K562 (cell line): Measurements from ENCODE around the gene PGAP3. TPM values are rescaled to one million over a fixed set of nuclear protein-coding genes. Genes with fewer than 3 reads are reported as not detected.
A peak's percentile ranks its signal among the peaks of the same experiment; 100 is the strongest.

Experiments
- CBX5 ChIP-seq: IDR thresholded peaks from 2 replicates; pipeline ENCODE4 v1.6.1; 2014; ENCODE audit warnings: low read depth, borderline replicate concordance
- CEBPB ChIP-seq: fragments of 450-650 bp; IDR thresholded peaks from 2 replicates; pipeline ENCODE4 v1.6.1; 2016; ENCODE audit warnings: missing genetic modification characterization, missing compliant biosample characterization
- HIVEP1 ChIP-seq: fragments of 250-450 bp; sonication (Bioruptor Pico); IDR thresholded peaks from 2 replicates; pipeline ENCODE4 v1.4.0; 2020; ENCODE audit warnings: mild to moderate bottlenecking
- MAFK ChIP-seq: IDR thresholded peaks from 2 replicates; pipeline ENCODE4 v1.6.1; 2011; ENCODE audit warnings: low read length, improper control_type of control experiment
- MCM5 ChIP-seq: fragments of 450-650 bp; IDR thresholded peaks from 2 replicates; pipeline ENCODE4 v1.6.1; 2016; ENCODE audit warnings: low read depth
- RBM22 ChIP-seq: fragments of 200-400 bp; formaldehyde crosslinking; IDR thresholded peaks from 2 replicates; pipeline ENCODE4 v1.6.1; 2018; ENCODE audit warnings: low read length, low read depth; ENCODE audit not compliant: poor library complexity, severe bottlenecking
- SAP30 ChIP-seq: fragments of 200-600 bp; sonication (generic); IDR thresholded peaks from 2 replicates; pipeline ENCODE4 v1.6.1; 2012; ENCODE audit warnings: borderline replicate concordance, low read depth, mild to moderate bottlenecking, moderate library complexity, low read length, control low read depth, inconsistent platforms; ENCODE audit not compliant: insufficient read depth, poor library complexity, severe bottlenecking
- SIX5 ChIP-seq, 2 experiments: IDR thresholded peaks; 2 replicates each; pipeline ENCODE4 v1.6.1; 2011; ENCODE audit warnings: low read length in 2 of 2, borderline replicate concordance in 1 of 2, low read depth in 1 of 2, mild to moderate bottlenecking in 1 of 2, moderate library complexity in 1 of 2; ENCODE audit not compliant: insufficient read depth in 1 of 2
- SMAD3 ChIP-seq: fragments of 450-650 bp; formaldehyde crosslinking; conservative IDR thresholded peaks from 2 replicates; pipeline ENCODE4 v1.4.0; 2020; ENCODE audit warnings: mild to moderate bottlenecking
- SRSF9 ChIP-seq: fragments of 200-400 bp; formaldehyde crosslinking; IDR thresholded peaks from 2 replicates; pipeline ENCODE4 v1.6.1; 2017; ENCODE audit warnings: low read depth, low read length, borderline replicate concordance
- STAT5A ChIP-seq: IDR thresholded peaks from 2 replicates; pipeline ENCODE4 v1.6.1; 2012; ENCODE audit warnings: low read length, inconsistent platforms, borderline replicate concordance
- U2AF1 ChIP-seq: fragments of 200-400 bp; formaldehyde crosslinking; optimal IDR thresholded peaks from 2 replicates; pipeline ENCODE3; 2017; ENCODE audit warnings: mild to moderate bottlenecking, low read depth, low read length, moderate library complexity
- XRCC4 ChIP-seq: IDR thresholded peaks from one replicate; pipeline ENCODE4 v1.6.1; 2011; ENCODE audit not compliant: insufficient read depth, insufficient read length; ENCODE audit errors: extremely low read depth
- ZNF12 ChIP-seq: sonication (generic); formaldehyde crosslinking; IDR thresholded peaks from 2 replicates; pipeline ENCODE4 v1.4.0; 2020; ENCODE audit warnings: mild to moderate bottlenecking, missing genetic modification reagents
- ZNF134 ChIP-seq: fragments of 250-450 bp; sonication (Bioruptor Pico); conservative IDR thresholded peaks from 2 replicates; pipeline ENCODE4 v1.4.0; 2020
- polyA plus RNA-seq, 8 experiments: library from polyadenylated mRNA; depleted of rRNA in 4 of 8; stranded (reverse) in 5 of 8; unstranded in 3 of 8; fragments of >200 nt; fragmentation: Nextera tagmentation in 2 of 8; fragmentation: Illumina TruSeq in 1 of 8; extraction: Ambion mirVana in 2 of 8; extraction: Trizol in 1 of 8; gene quantifications; 2 replicates each; pipeline versions ENCODE4 v1.2.1 to v1.2.3, GENCODE V29; 2011 to 2014; ENCODE audit warnings: inconsistent platforms in 1 of 8, missing spikeins in 1 of 8
- total RNA-seq, 7 experiments: library from RNA; depleted of rRNA in 6 of 7; stranded (reverse); fragments of >200 nt in 6 of 7; fragmentation: Illumina TruSeq in 2 of 7; extraction: Trizol in 2 of 7; gene quantifications; 2 replicates each; pipeline versions ENCODE4 v1.2.1 to v1.2.3, GENCODE V29; 2011 to 2021; ENCODE audit warnings: low replicate concordance in 1 of 7
- TF ChIP-seq, protein P1 (sequence below): fragments of 250-450 bp; sonication (Bioruptor Pico); IDR thresholded peaks from 2 replicates; pipeline ENCODE4 v1.4.0; 2020
- TF ChIP-seq, protein P2 (sequence below): sonication (generic); formaldehyde crosslinking; IDR thresholded peaks from 2 replicates; pipeline ENCODE4 v1.8.0; 2022; ENCODE audit warnings: mild to moderate bottlenecking, missing genetic modification reagents
- TF ChIP-seq, protein P3 (sequence below): fragments of 450-650 bp; formaldehyde crosslinking; IDR thresholded peaks from 2 replicates; pipeline ENCODE4 v1.4.0; 2022; ENCODE audit warnings: missing genetic modification characterization
- TF ChIP-seq, protein P4 (sequence below): fragments of 450-650 bp; IDR thresholded peaks from 2 replicates; pipeline ENCODE4 v1.7.1; 2018; ENCODE audit warnings: mild to moderate bottlenecking, low read depth; ENCODE audit not compliant: partially characterized antibody

PGAP3 gene
- total and polyA plus RNA-seq, 9 of the 15 experiments (the other 6 are each of a cell fraction or from before 2014, with no cell fraction given), result 0.38 to 9.4 (median 4.5) TPM

DNA sequence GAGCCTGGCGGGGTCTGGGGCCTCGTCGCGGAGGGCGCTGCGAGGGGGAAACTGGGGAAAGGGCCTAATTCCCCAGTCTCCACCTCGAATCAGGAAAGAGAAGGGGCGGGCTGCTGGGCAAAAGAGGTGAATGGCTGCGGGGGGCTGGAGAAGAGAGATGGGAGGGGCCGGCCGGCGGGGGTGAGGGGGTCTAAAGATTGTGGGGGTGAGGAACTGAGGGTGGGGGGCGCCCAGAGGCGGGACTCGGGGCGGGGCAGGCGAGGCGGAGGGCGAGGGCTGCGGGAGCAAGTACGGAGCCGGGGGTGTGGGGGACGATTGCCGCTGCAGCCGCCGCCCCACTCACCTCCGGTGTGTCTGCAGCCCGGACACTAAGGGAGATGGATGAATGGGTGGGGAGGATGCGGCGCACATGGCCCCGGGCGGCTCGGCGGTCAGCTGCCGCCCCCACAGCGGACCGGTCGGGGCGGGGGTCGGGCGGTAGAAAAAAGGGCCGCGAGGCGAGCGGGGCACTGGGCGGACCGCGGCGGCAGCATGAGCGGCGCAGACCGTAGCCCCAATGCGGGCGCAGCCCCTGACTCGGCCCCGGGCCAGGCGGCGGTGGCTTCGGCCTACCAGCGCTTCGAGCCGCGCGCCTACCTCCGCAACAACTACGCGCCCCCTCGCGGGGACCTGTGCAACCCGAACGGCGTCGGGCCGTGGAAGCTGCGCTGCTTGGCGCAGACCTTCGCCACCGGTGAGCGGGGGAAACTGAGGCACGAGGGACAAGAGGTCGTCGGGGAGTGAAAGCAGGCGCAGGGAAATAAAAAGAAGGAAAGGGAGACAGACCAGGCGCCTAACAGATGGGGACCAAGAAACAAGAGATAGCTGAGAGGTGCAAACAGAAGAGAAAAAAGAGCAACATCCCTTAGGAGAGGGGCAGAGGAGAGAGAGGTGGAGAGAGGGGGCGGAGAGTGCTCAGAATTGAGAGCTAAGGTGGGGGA, 19.6 kb downstream of the PGAP3 start, which contains the start of gene PNMT (continued):
- TF ChIP-seq, protein P1, sequence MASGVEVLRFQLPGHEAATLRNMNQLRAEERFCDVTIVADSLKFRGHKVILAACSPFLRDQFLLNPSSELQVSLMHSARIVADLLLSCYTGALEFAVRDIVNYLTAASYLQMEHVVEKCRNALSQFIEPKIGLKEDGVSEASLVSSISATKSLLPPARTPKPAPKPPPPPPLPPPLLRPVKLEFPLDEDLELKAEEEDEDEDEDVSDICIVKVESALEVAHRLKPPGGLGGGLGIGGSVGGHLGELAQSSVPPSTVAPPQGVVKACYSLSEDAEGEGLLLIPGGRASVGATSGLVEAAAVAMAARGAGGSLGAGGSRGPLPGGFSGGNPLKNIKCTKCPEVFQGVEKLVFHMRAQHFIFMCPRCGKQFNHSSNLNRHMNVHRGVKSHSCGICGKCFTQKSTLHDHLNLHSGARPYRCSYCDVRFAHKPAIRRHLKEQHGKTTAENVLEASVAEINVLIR (CRISPR knock-in tag), result no peak
- TF ChIP-seq U2AF1 (peak; percentile 87), SIX5 (IDR thresholded peaks at IDR 0.05; ENCODE audit: borderline replicate concordance in 1 of 2, insufficient read depth in 1 of 2, low read depth in 1 of 2, low read length in 2 of 2) (no peak), MAFK (no peak), RBM22 (no peak), SAP30 (no peak), XRCC4 (no peak), SMAD3 (CRISPR knock-in tag) (no peak), ZNF134 (CRISPR knock-in tag) (no peak), ZNF12 (0 out of 2 replicates have a peak, but pooled peaks have one; percentile 68), MCM5 (no peak), HIVEP1 (CRISPR knock-in tag) (no peak), CEBPB (no peak), STAT5A (no peak), SRSF9 (no peak), CBX5 (no peak)
- TF ChIP-seq, protein P2, sequence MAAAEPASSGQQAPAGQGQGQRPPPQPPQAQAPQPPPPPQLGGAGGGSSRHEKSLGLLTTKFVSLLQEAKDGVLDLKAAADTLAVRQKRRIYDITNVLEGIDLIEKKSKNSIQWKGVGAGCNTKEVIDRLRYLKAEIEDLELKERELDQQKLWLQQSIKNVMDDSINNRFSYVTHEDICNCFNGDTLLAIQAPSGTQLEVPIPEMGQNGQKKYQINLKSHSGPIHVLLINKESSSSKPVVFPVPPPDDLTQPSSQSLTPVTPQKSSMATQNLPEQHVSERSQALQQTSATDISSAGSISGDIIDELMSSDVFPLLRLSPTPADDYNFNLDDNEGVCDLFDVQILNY (CRISPR knock-in tag), result no peak
- TF ChIP-seq, protein P3, sequence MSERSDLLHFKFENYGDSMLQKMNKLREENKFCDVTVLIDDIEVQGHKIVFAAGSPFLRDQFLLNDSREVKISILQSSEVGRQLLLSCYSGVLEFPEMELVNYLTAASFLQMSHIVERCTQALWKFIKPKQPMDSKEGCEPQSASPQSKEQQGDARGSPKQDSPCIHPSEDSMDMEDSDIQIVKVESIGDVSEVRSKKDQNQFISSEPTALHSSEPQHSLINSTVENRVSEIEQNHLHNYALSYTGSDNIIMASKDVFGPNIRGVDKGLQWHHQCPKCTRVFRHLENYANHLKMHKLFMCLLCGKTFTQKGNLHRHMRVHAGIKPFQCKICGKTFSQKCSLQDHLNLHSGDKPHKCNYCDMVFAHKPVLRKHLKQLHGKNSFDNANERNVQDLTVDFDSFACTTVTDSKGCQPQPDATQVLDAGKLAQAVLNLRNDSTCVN, result peak; percentile 76
- TF ChIP-seq, protein P4, sequence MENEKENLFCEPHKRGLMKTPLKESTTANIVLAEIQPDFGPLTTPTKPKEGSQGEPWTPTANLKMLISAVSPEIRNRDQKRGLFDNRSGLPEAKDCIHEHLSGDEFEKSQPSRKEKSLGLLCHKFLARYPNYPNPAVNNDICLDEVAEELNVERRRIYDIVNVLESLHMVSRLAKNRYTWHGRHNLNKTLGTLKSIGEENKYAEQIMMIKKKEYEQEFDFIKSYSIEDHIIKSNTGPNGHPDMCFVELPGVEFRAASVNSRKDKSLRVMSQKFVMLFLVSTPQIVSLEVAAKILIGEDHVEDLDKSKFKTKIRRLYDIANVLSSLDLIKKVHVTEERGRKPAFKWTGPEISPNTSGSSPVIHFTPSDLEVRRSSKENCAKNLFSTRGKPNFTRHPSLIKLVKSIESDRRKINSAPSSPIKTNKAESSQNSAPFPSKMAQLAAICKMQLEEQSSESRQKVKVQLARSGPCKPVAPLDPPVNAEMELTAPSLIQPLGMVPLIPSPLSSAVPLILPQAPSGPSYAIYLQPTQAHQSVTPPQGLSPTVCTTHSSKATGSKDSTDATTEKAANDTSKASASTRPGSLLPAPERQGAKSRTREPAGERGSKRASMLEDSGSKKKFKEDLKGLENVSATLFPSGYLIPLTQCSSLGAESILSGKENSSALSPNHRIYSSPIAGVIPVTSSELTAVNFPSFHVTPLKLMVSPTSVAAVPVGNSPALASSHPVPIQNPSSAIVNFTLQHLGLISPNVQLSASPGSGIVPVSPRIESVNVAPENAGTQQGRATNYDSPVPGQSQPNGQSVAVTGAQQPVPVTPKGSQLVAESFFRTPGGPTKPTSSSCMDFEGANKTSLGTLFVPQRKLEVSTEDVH, result no peak
